K562 (cell line): ENCODE data around the gene CST3. TPM values are rescaled to one million over a fixed set of nuclear protein-coding genes. Genes with fewer than 3 reads are reported as not detected.

ENCODE experiments used
- ATAC-seq: fragments of 200-7000 bp; cut with Tn5 transposase; 3 replicates; pipeline ENCODE4 v1.9.1; 2020; ENCODE audit warnings: moderate library complexity
- BruUV-seq: library from RNA; stranded (reverse); fragments of 400-500 nt; replicated peaks from 2 replicates; lab custom pipeline; 2021; lab: Mats Ljungman, UMichigan
- CTCF ChIA-PET: fragments of 300-600 bp; formaldehyde crosslinking; extraction: SDS; loops from one replicate; lab custom pipeline; 2021; ENCODE audit warnings: low intra/inter-chr PET ratio; lab: Yijun Ruan, JAX
- POLR2A ChIA-PET: fragments of 300-600, 350-650 bp; sonication (Branson Sonifier 250); formaldehyde crosslinking; extraction: SDS; loops from one replicate; lab custom pipeline; 2021; ENCODE audit warnings: antibody characterized with exemption, inconsistent platforms; lab: Yijun Ruan, JAX
- DNase-seq, 4 experiments: peaks; one replicate each; pipeline versions ENCODE4 v3.0.0 to v3.0.0-alpha.2; 2011 to 2018; ENCODE audit warnings: low spot score in 3 of 4, mixed read lengths in 3 of 4; ENCODE audit errors: extremely low read depth in 1 of 4
- FAIRE-seq: peaks from 2 replicates; lab custom pipeline; 2011; peaks lifted over from hg19 to GRCh38; lab: Jason Lieb, UNC
- H2AFZ ChIP-seq: 2 replicates; pipeline ENCODE4 v1.6.0; 2011; ENCODE audit warnings: low read depth, low read length, control low read depth, inconsistent platforms
- H3K27ac ChIP-seq: fragments of 200-600 bp; 3 replicates; pipeline ENCODE4 v1.8.0; 2011; ENCODE audit warnings: low read depth, mild to moderate bottlenecking, control low read depth, inconsistent platforms, low read length, moderate library complexity, mixed read lengths; ENCODE audit errors: extremely low read depth
- H3K27me3 ChIP-seq, 2 experiments: fragments of 300-600 bp in 1 of 2; 2 replicates in 1 of 2; 3 replicates in 1 of 2; pipeline versions ENCODE4 v1.6.0 to v1.8.0; 2011; ENCODE audit warnings: inconsistent platforms in 2 of 2, low read length in 2 of 2, mild to moderate bottlenecking in 1 of 2, mixed read lengths in 1 of 2, moderate library complexity in 1 of 2; ENCODE audit not compliant: control insufficient read depth in 2 of 2, insufficient read depth in 2 of 2
- H3K36me3 ChIP-seq: fragments of 300-600 bp; 3 replicates; pipeline ENCODE4 v1.8.0; 2011; ENCODE audit warnings: mild to moderate bottlenecking, low read length, inconsistent platforms; ENCODE audit not compliant: control insufficient read depth, insufficient read depth
- H3K4me1 ChIP-seq, 2 experiments: fragments of 200-600 bp in 1 of 2; replicated peaks in 1 of 2; 2 replicates in 1 of 2; 3 replicates in 1 of 2; pipeline versions ENCODE4 v1.5.1 to v1.8.0; 2011; ENCODE audit warnings: inconsistent platforms in 2 of 2, low read length in 2 of 2, mild to moderate bottlenecking in 1 of 2, mixed read lengths in 1 of 2, moderate library complexity in 1 of 2; ENCODE audit not compliant: control insufficient read depth in 2 of 2, insufficient read depth in 2 of 2
- H3K4me2 ChIP-seq: 2 replicates; pipeline ENCODE4 v1.6.1; 2011; ENCODE audit warnings: low read length, control low read depth, inconsistent platforms, mixed read lengths; ENCODE audit not compliant: insufficient read depth
- H3K4me3 ChIP-seq: fragments of 200-600 bp; sonication (generic), shearing (Covaris generic); 2 replicates; pipeline ENCODE4 v1.5.1; 2016; ENCODE audit warnings: control low read depth, inconsistent platforms
- H3K79me2 ChIP-seq: fragments of 200-600 bp; 3 replicates; pipeline ENCODE4 v1.8.0; 2011; ENCODE audit warnings: low read length, inconsistent platforms; ENCODE audit not compliant: control insufficient read depth, insufficient read depth
- H3K9ac ChIP-seq, 2 experiments: 2 replicates each; pipeline versions ENCODE4 v1.6.0 to v1.6.1; 2011; ENCODE audit warnings: low read depth in 2 of 2, low read length in 2 of 2, control low read depth in 1 of 2, inconsistent platforms in 1 of 2, mild to moderate bottlenecking in 1 of 2, mixed read lengths in 1 of 2; ENCODE audit not compliant: insufficient read depth in 1 of 2
- H3K9me1 ChIP-seq: one replicate; pipeline ENCODE4 v1.6.0; 2011; ENCODE audit warnings: inconsistent platforms, mild to moderate bottlenecking, low read length, moderate library complexity; ENCODE audit not compliant: control insufficient read depth, insufficient read depth
- H3K9me3 ChIP-seq: replicated peaks from 2 replicates; pipeline ENCODE4 v1.5.1; 2011; ENCODE audit warnings: low read depth, low read length, inconsistent platforms; ENCODE audit not compliant: control insufficient read depth, insufficient read depth
- H4K20me1 ChIP-seq: replicated peaks from 2 replicates; pipeline ENCODE4 v1.6.1; 2011; ENCODE audit warnings: low read length, inconsistent platforms, mixed read lengths; ENCODE audit not compliant: control insufficient read depth, insufficient read depth
- E2F3 ChIP-seq: fragments of 250-450 bp; sonication (Bioruptor Pico); IDR thresholded peaks from 2 replicates; pipeline ENCODE4 v1.4.0; 2020; ENCODE audit warnings: mild to moderate bottlenecking
- FOXA1 ChIP-seq: fragments of 450-650 bp; IDR thresholded peaks from 2 replicates; pipeline ENCODE4 v1.6.1; 2016; ENCODE audit warnings: mild to moderate bottlenecking, borderline replicate concordance
- TEAD2 ChIP-seq: fragments of 450-650 bp; IDR thresholded peaks from 2 replicates; pipeline ENCODE4 v1.6.1; 2016; ENCODE audit warnings: missing genetic modification characterization, control low read depth, missing compliant biosample characterization
- ZNF24 ChIP-seq: fragments of 450-650 bp; IDR thresholded peaks from 2 replicates; pipeline ENCODE4 v1.6.1; 2016
- ZNF780A ChIP-seq: fragments of 250-450 bp; sonication (Bioruptor Pico); IDR thresholded peaks from 2 replicates; pipeline ENCODE4 v1.5.0; 2021; ENCODE audit warnings: mild to moderate bottlenecking
- WGBS: fragments of 100-300 bp; shearing (Covaris generic); methylation state at CpG from one replicate; pipeline ENCODE4 v1.1.6; 2016; ENCODE audit warnings: low coverage, mixed read lengths; ENCODE audit not compliant: insufficient coverage; ENCODE audit errors: missing lambda C conversion rate; 5-methylcytosine and 5-hydroxymethylcytosine counted together
- in situ Hi-C: fragments of 300-500 bp; cut with MboI; formaldehyde crosslinking; loops from 4 replicates; pipeline ENCODE4 v1.15.0; 2018; ENCODE audit warnings: inconsistent platforms, mixed read lengths
- intact Hi-C: fragments of 100-400 bp; cut with micrococcal nuclease; formaldehyde crosslinking; loops from 2 replicates; pipeline ENCODE4 v1.14.2; 2022
- polyA plus RNA-seq, 8 experiments: library from polyadenylated mRNA; depleted of rRNA in 4 of 8; stranded (reverse) in 5 of 8; unstranded in 3 of 8; fragments of >200 nt; fragmentation: Nextera tagmentation in 2 of 8; fragmentation: Illumina TruSeq in 1 of 8; extraction: Ambion mirVana in 2 of 8; extraction: Trizol in 1 of 8; gene quantifications; 2 replicates each; pipeline versions ENCODE4 v1.2.1 to v1.2.3, GENCODE V29; 2011 to 2014; ENCODE audit warnings: inconsistent platforms in 1 of 8, missing spikeins in 1 of 8
- total RNA-seq, 7 experiments: library from RNA; depleted of rRNA in 6 of 7; stranded (reverse); fragments of >200 nt in 6 of 7; fragmentation: Illumina TruSeq in 2 of 7; extraction: Trizol in 2 of 7; gene quantifications; 2 replicates each; pipeline versions ENCODE4 v1.2.1 to v1.2.3, GENCODE V29; 2011 to 2021; ENCODE audit warnings: low replicate concordance in 1 of 7
- TF ChIP-seq, protein P1 (sequence below): fragments of 250-450 bp; sonication (Bioruptor Pico); IDR thresholded peaks from 2 replicates; pipeline ENCODE4 v1.5.0; 2021; ENCODE audit warnings: mild to moderate bottlenecking, moderate library complexity
- TF ChIP-seq, protein P2 (sequence below), 2 experiments: fragments of 450-650 bp; conservative IDR thresholded peaks; 2 replicates each; pipeline ENCODE4 v1.6.1; 2017; ENCODE audit warnings: mild to moderate bottlenecking in 2 of 2, moderate library complexity in 2 of 2

Gene CST3
- total and polyA plus RNA-seq, 9 of the 15 experiments (the other 6 are each of a cell fraction or from before 2014, with no cell fraction given): 8.7 to 113 (median 48.5) TPM

DNA sequence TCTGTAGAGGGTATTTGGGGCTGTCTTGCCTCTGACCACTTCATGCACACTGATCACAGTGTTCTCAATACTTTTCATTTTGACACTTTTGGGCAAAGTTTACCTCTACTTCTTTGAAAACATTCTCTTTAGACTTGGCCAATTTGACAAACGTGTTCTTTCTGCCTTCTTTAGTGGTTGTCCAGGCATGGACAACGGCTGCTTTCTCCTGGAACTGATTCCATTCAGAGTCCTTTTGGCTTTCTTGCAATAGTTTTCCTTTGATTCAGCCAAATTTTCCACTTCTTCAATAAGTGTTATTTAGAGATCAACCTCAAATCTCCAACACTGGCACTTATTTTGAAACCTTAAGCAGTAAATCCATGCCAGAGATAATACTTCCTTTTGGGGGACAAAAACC is 25.4 kb downstream of the CST3 start (continued):
- TF ChIP-seq, protein P1, sequence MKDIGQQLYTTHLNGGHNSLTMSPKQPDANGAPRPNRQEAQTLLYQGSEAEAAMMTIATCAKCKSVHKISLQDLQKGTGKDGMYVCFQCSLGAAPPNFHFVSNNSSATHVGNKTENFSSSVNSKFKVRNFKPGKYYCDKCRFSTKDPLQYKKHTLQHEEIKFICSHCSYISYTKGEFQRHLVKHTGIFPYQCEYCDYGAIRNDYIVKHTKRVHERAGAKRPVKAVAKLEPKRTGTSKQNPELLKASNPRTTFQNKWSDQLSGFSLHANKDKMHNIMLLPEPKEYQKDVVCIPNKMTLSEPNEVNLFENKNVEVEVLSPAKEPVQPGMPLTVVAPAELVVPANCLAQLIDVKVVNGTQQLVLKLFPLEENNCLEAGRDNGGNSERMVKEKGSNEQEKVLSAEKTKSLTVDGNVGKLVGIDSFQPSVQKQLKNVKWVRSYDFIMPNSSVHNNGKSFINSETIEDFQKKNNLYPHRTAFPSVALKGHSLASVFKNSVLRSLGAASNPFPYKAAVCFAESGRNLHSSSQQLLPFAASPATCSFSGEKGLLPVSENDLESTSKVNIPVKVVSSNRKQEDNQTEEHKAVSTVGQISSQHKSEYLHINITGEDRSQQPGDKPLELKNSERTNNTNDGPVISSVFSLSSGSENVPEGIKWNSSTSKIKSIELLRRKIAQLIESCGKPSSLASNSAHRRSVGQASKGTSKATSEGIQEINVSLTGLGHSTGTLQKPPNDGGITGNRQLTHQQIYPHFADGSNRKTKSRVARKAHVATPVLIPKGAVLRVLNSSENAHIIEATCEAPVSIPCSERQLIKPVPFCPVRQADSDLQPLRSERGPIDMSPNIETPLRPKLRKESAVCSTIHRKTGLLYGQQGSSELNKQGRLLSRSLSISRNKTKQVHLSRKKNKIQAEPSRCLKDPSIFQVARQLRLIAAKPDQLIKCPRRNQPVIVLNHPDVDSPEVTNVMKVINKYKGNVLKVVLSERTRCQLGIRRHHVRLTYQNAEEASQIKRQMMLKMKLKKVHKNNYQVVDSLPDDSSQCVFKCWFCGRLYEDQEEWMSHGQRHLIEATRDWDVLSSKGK (CRISPR knock-in tag): no peak
- TF ChIP-seq ZNF24: no peak

DNA sequence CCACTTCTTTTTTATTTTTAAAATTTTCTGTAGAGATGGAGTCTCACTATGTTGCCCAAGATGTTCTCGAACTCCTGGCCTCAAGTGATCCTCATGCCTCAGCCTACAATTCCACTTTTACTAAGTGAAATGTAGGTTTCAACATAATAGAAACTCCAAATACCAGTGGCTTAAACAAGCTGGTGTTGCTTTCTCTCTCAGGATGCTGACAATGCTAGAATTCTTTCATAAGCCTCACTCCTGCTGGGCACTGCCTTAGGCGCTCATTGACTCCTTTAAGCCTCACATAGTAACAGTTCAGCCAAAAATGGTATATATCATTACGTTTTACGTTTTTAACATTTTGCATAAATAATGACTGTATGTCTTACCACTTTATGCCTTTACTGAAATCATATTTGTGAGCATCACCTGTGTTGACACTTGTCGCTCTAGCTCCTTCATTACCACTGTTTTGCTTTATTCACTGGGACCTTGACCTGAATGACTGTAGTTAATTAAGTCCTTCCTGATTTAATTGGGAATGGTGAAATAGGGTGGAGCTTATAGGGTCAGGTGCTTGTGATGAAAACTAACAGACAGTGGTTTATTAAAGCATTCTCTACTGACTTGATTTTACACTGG is 28.2 kb downstream of the CST3 start:
- H3K9me3 ChIP-seq: no peaks in the 10 kb centered on the region
- intact Hi-C loops: no loop called here
- H3K79me2 ChIP-seq: no peaks in the 10 kb centered on the region
- no peak for FAIRE-seq
- H3K9ac ChIP-seq: no peak overlapping the region
- BruUV-seq: no TSS peak
- no peaks in the 10 kb centered on the region for H3K9me1 ChIP-seq
- no peaks in the 10 kb centered on the region; a peak in 1 of 5 replicates for H3K4me1 ChIP-seq
- peaks cover 6% of the 10 kb centered on the region; the same call in 1 of the 2 replicates for H4K20me1 ChIP-seq
- H3K27ac ChIP-seq: no peak overlapping the region
- H2AFZ ChIP-seq: no peak overlapping the region
- CTCF ChIA-PET: interaction anchor here (0.6 kb wide), 1 partner anchor 1928 kb away, joined by 3 read pairs; no protein-coding TSS in a partner anchor
- H3K4me2 ChIP-seq: no peak overlapping the region
- TF ChIP-seq TEAD2 (no peak), ZNF780A (CRISPR knock-in tag) (no peak), FOXA1 (no peak), E2F3 (CRISPR knock-in tag) (no peak)
- TF ChIP-seq, protein P2, sequence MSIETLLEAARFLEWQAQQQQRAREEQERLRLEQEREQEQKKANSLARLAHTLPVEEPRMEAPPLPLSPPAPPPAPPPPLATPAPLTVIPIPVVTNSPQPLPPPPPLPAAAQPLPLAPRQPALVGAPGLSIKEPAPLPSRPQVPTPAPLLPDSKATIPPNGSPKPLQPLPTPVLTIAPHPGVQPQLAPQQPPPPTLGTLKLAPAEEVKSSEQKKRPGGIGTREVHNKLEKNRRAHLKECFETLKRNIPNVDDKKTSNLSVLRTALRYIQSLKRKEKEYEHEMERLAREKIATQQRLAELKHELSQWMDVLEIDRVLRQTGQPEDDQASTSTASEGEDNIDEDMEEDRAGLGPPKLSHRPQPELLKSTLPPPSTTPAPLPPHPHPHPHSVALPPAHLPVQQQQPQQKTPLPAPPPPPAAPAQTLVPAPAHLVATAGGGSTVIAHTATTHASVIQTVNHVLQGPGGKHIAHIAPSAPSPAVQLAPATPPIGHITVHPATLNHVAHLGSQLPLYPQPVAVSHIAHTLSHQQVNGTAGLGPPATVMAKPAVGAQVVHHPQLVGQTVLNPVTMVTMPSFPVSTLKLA (conservative IDR thresholded peaks at IDR 0.05): no peak
- TF ChIP-seq, all 486 proteins: peak for 0
- H3K27me3 ChIP-seq: peaks cover 0 to 8% of the 10 kb centered on the region in 2 experiments; a peak in 2 of 5 replicates
- ATAC-seq (no peak), DNase-seq (no peak)
- WGBS: 23% methylated on average over 5 of the region's 5 CpGs
- POLR2A ChIA-PET: interaction anchor here (0.5 to 1.1 kb wide), 2 partner anchors 16 to 175 kb away, joined by 3 read pairs; no protein-coding TSS in a partner anchor
- H3K36me3 ChIP-seq: no peaks in the 10 kb centered on the region
- in situ Hi-C loops: loop anchor here (10.0 kb wide), 1 partner anchor 175 kb away; the partner anchor contains the start of gene CSTL1
- H3K4me3 ChIP-seq: no peak overlapping the region
